HFFc6 (cell line): ENCODE data around the gene HOXA9. TPM values are rescaled to one million over a fixed set of nuclear protein-coding genes. Genes with fewer than 3 reads are reported as not detected.

Experiments
- DNase-seq: peaks from one replicate; pipeline ENCODE4 v3.0.0-alpha.2; 2018
- H3K27ac Mint-ChIP-seq: 2 replicates; pipeline ENCODE4 v1.8.0; 2020; ENCODE audit warnings: mild to moderate bottlenecking, mixed read lengths
- H3K27me3 Mint-ChIP-seq: 2 replicates; pipeline ENCODE4 v1.8.0; 2021; ENCODE audit warnings: mild to moderate bottlenecking, moderate library complexity, mixed read lengths; ENCODE audit not compliant: insufficient read depth
- H3K36me3 Mint-ChIP-seq: 2 replicates; pipeline ENCODE4 v1.8.0; 2021; ENCODE audit warnings: low read depth, mixed read lengths
- H3K4me1 Mint-ChIP-seq: 2 replicates; pipeline ENCODE4 v1.8.0; 2020; ENCODE audit warnings: low read depth, mixed read lengths
- H3K4me3 Mint-ChIP-seq: 2 replicates; pipeline ENCODE4 v1.8.0; 2020; ENCODE audit warnings: mild to moderate bottlenecking, moderate library complexity, mixed read lengths
- H3K9me3 Mint-ChIP-seq: 2 replicates; pipeline ENCODE4 v1.8.0; 2020; ENCODE audit warnings: mild to moderate bottlenecking, mixed read lengths
- total RNA-seq, 6 experiments: library from RNA; stranded (reverse); fragmentation: NEBNext Ultra II Directional; extraction: Animal tissue kit (Norgen Biotek cat#: 25700); gene quantifications; 2 replicates in 1 of 6; 3 replicates in 5 of 6; pipeline ENCODE4 v1.2.3, GENCODE V29; 2021
- TF ChIP-seq, protein P1 (sequence below): fragments of 200-600 bp; sonication (generic); IDR thresholded peaks from 2 replicates; pipeline ENCODE4 v1.5.0; 2021; ENCODE audit warnings: antibody characterized with exemption, mild to moderate bottlenecking

HOXA9 gene
- total RNA-seq, 6 experiments from 2014 or later: 25.2 to 37.0 (median 26.7) TPM

DNA sequence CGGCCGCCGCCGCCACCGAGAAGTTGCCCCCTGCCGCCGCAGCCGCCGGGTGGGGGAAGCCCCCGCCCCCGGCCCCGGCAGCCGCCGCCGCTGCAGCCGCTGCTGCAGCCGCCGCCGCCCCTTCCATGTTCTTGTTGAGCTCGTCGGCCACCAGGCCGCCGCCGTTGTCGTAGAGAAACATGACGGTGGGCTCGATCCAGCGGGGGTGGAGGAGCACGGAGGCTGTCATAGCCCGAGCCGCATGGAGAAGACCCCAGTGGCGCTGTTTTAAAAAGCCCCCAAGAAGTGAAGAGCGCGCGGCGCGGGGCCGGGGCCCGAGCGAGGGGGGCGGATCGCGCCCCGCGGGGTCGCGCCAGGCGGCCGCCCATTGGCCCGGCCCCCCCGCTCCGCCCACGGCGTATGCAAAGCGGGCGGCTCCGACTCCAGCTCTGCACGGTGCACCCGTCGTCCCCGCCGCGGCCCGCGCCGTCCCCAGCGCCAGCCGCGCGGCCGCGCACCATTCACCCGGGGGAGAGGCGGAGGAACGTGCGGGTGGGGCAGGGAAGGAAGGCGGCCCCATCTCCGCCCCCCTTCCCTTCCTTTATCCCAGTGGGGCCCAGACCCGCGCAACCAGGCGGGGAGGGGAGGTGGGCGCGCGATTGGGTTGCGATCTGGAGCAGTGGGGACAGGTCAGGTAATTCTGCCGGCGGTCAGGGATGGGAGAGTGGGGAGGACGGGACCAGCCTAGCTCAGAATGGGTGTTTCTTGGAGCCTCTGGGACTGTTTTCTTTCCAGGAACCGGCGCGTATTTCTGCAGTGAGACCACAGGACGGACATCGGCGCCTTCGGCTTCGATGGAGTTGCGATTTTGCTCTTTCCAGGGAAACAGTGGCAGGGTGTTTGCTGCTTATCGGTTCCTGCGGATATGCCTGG, 34.8 kb upstream of the HOXA9 start, which contains the start of gene HOXA13:
Gene HOXA13, minus strand, starts transcription at position 243 of the 912 bp plus-strand sequence. Its CDS starts 14 bp downstream, at position 229.
- Mint-ChIP-seq H3K27me3 (peaks cover 1% of the 10 kb centered on the region), H3K27ac (peak within 1 kb of the TSS; percentile 84), H3K4me3 (peak within 1 kb of the TSS; percentile 93), H3K9me3 (no peaks in the 10 kb centered on the region), H3K4me1 (peaks cover 31% of the 10 kb centered on the region), H3K36me3 (peaks cover 24% of the 10 kb centered on the region)
- TF ChIP-seq, protein P1, sequence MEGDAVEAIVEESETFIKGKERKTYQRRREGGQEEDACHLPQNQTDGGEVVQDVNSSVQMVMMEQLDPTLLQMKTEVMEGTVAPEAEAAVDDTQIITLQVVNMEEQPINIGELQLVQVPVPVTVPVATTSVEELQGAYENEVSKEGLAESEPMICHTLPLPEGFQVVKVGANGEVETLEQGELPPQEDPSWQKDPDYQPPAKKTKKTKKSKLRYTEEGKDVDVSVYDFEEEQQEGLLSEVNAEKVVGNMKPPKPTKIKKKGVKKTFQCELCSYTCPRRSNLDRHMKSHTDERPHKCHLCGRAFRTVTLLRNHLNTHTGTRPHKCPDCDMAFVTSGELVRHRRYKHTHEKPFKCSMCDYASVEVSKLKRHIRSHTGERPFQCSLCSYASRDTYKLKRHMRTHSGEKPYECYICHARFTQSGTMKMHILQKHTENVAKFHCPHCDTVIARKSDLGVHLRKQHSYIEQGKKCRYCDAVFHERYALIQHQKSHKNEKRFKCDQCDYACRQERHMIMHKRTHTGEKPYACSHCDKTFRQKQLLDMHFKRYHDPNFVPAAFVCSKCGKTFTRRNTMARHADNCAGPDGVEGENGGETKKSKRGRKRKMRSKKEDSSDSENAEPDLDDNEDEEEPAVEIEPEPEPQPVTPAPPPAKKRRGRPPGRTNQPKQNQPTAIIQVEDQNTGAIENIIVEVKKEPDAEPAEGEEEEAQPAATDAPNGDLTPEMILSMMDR: no peak
- no peak for DNase-seq

DNA sequence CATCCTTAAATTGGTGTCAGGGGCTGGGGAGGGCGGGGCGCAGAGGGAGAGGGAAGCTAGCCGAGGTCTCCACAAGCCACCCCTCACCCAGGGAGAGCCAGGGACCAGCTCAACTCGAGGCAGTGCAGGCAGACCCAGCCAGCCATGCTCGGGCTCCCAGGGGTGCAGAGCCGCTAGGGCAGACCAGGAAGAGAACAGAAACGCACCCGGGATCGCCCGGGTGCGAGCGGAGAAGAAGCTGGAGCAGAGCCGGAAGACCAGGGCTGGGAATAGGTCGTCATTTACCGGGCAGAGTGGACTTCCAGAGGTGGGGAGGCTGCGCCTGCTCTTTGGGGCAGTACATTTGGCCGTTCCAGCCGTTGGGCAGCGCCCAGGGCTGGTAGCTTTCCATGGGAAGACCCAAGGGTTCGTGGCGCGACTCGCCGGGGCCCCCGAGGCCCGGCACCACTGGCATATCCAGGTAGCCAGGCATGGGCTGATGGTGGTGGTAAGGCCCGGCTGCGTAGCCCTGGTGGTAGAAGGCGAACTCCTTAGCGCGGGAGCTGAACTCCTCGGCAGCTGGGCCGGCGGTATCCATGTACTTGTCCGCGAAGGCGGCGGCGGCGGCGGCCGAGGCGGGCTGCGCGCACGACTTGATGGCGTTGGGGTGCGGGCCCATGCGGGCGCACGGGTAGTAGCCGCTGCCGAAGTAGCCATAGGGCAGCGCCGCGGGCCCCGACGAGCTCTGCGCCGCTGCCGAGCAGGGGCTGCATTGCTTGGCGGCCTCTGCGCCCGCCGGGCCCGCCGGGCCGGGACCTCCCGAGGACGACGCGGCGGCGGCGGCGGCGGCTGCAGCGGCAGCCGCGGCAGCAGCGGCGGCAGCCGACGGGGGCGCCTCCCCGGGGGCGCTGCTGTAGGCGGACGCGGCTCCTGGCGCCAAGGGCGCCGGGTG, 33.8 kb upstream of the HOXA9 start:
- TF ChIP-seq, protein P1: no peak
- Mint-ChIP-seq H3K27ac (peak overlapping the region; percentile 84), H3K4me1 (peaks cover 40% of the 10 kb centered on the region), H3K9me3 (no peaks in the 10 kb centered on the region), H3K27me3 (peaks cover 1% of the 10 kb centered on the region), H3K4me3 (peak overlapping the region; percentile 93), H3K36me3 (peaks cover 33% of the 10 kb centered on the region)
- DNase-seq: no peak

DNA sequence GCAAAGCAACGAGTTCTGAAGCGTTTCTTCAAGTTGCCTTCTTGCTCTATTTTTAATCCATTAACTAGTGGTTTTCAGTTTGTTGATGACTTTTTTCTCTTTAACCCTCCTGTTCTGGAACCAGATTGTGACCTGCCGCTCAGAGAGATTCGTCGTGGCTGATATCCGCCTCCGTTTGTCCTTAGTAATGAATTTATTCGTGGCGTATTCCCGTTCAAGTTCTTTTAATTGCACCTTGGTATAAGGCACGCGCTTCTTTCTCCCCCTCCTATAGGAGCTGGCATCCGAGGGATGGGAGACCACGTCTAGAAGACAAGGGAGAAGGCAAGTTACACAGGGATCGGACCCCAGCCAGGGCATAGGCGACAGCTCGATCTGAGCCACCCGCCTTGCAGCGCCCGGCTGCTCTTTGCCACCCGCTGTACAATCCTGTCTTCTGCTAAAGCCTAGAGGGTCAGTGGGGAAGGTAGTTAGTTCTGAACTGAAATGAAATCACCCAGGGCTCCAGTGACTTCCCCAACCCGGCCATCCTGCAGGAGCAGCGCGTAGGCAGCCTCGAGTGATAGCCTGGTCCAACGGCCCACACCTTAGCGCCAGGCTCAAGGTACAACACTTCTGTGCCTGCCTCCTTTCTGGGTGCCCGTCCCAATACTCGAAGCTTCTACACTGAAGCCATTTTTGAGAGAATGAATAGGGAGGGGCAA, 33.0 kb upstream of the HOXA9 start:
- peaks cover 1% of the 10 kb centered on the region; the same call in 1 of the 2 replicates for H3K27me3 Mint-ChIP-seq
- no peaks in the 10 kb centered on the region for H3K9me3 Mint-ChIP-seq
- peak overlapping the region; percentile 84 for H3K27ac Mint-ChIP-seq
- H3K36me3 Mint-ChIP-seq: peaks cover 41% of the 10 kb centered on the region
- TF ChIP-seq, protein P1: no peak
- peaks cover 49% of the 10 kb centered on the region for H3K4me1 Mint-ChIP-seq
- no peak for DNase-seq
- peak overlapping the region; percentile 93 for H3K4me3 Mint-ChIP-seq

DNA sequence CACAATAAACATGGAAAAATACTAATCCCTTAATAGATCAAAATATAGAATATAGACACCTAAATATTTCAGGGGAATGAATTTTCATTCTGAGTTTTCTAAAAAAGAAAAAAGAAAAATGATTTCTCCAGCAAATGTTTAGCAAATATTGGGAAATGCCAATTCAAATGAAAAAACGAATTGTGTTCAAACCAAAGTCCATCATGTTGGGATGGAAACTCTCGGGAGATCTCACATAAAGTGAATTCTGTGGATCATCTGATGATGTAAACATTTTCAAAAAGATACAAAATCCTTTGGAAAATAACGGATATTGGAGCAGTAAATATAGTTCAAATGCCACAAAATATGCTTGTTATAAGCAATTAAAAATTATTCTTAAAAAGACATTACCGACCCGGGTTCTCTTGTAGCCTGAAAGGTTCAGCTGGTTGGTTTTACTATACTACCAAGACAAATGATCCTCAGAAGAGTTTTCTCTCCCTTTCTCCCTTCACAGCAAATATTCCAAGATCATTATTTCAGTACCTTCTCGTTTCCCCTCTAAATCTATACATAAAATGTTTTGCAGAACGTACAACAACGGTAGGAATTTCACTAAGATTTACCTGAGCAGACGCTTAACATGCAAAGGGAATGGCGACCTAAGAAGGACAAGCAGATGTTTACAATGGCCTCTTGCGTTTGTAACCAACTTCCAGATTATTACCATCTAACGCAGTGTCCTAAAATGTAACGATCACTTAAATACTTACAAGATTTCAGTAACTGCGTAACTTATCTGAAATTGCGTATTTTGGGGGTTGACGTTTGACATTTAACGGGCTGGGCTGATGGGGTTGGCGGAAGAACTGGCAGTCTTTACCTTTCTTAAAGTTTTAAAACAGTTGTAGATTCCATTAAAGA, 32.1 kb upstream of the HOXA9 start:
- Mint-ChIP-seq H3K4me3 (peak overlapping the region; percentile 93), H3K27me3 (peaks cover 1% of the 10 kb centered on the region; the same call in 1 of the 2 replicates), H3K36me3 (peaks cover 41% of the 10 kb centered on the region), H3K27ac (peak overlapping the region; percentile 84), H3K4me1 (peaks cover 51% of the 10 kb centered on the region), H3K9me3 (no peaks in the 10 kb centered on the region)
- TF ChIP-seq, protein P1: no peak
- DNase-seq: no peak
